Activated CD4-positive, alpha-beta memory T cell treated with anti-CD3 and anti-CD28 coated beads for 36 hours (primary cell): ENCODE data around the gene CFAP43. TPM values are rescaled to one million over a fixed set of nuclear protein-coding genes. Genes with fewer than 3 reads are reported as not detected.
A peak's percentile ranks its signal among the peaks of the same experiment; 100 is the strongest.

Experiments used
- CTCF ChIA-PET: fragments of 350-600 bp; sonication (Branson Sonifier 250); formaldehyde crosslinking; loops from one replicate; lab custom pipeline; 2021; ENCODE audit warnings: antibody characterized with exemption, inconsistent platforms; lab: Charles Lee
- POLR2A ChIA-PET: fragments of 350-600 bp; sonication (Branson Sonifier 250); formaldehyde crosslinking; loops from one replicate; lab custom pipeline; 2021; ENCODE audit warnings: antibody characterized with exemption; lab: Charles Lee
- DNase-seq: peaks from one replicate; pipeline ENCODE4 v3.0.0-alpha.2; 2020
- H3K27ac Mint-ChIP-seq: one replicate; pipeline ENCODE4 v1.8.0; 2021; ENCODE audit warnings: mixed read lengths
- H3K27me3 Mint-ChIP-seq: one replicate; pipeline ENCODE4 v1.8.0; 2021; ENCODE audit warnings: mixed read lengths
- H3K36me3 Mint-ChIP-seq: one replicate; pipeline ENCODE4 v1.8.0; 2021; ENCODE audit warnings: mixed read lengths
- H3K4me1 Mint-ChIP-seq: one replicate; pipeline ENCODE4 v1.8.0; 2021; ENCODE audit warnings: low read depth, mixed read lengths
- H3K4me3 Mint-ChIP-seq: one replicate; pipeline ENCODE4 v1.8.0; 2021; ENCODE audit warnings: mild to moderate bottlenecking, mixed read lengths
- H3K9me3 Mint-ChIP-seq: one replicate; pipeline ENCODE4 v1.8.0; 2021; ENCODE audit warnings: mixed read lengths
- intact Hi-C: fragments of 100-400 bp; cut with micrococcal nuclease; formaldehyde crosslinking; loops from one replicate; pipeline ENCODE4 v1.15.1; 2023
- total RNA-seq, 2 experiments: library from RNA; stranded (reverse); gene quantifications; one replicate each; pipeline ENCODE4 v1.2.3, GENCODE V29; 2021

Gene CFAP43
- total RNA-seq, 2 experiments from 2014 or later: 0.19 to 0.22 TPM

- intact Hi-C loops: loop anchor here (1.0 to 2.0 kb wide), 11 partner anchors 9 to 374 kb away; partner anchors contain the start of genes CFAP43, CFAP58, ITPRIP and SLK
- H3K4me1 Mint-ChIP-seq: peaks cover 39% of the 10 kb centered on the region
- ChIA-PET POLR2A (interaction anchor here (1.0 to 5.5 kb wide), 13 partner anchors 8 to 148 kb away, joined by 3 to 71 read pairs (median 4); partner anchors contain the start of genes CFAP58, GSTO1, ITPRIP and SFR1), CTCF (interaction anchor here (0.8 to 3.7 kb wide), 4 partner anchors 23 to 148 kb away, joined by 3 to 19 read pairs (median 4); no protein-coding TSS in a partner anchor)
- peaks cover 38% of the 10 kb centered on the region for H3K36me3 Mint-ChIP-seq
- H3K27ac Mint-ChIP-seq: peak within 1 kb of the TSS; percentile 95
- H3K4me3 Mint-ChIP-seq: peak within 1 kb of the TSS; percentile 78
- H3K27me3 Mint-ChIP-seq: peaks cover under 1% of the 10 kb centered on the region
- no peaks in the 10 kb centered on the region for H3K9me3 Mint-ChIP-seq
- peak; percentile 99 for DNase-seq
These were observed 36.8 kb upstream of the CFAP43 start, which contains the start of gene GSTO2 for GRCh38 chr10:104268713-104269645. TSS of gene GSTO2 (plus strand) at chr10:104269184. CDS start at chr10:104274916, 5,732 bp downstream.

- no peak for DNase-seq
- ChIA-PET CTCF (interaction anchor here (1.3 to 3.7 kb wide), 4 partner anchors 14 to 146 kb away, joined by 4 to 19 read pairs (median 7); partner anchors contain the start of gene GSTO1), POLR2A (interaction anchor here (1.0 to 5.5 kb wide), 14 partner anchors 8 to 147 kb away, joined by 3 to 71 read pairs (median 4); partner anchors contain the start of genes CFAP58, GSTO1, ITPRIP and SFR1)
- Mint-ChIP-seq H3K27ac (peak overlapping the region; percentile 95), H3K4me3 (peak overlapping the region; percentile 78), H3K9me3 (no peaks in the 10 kb centered on the region), H3K4me1 (peaks cover 45% of the 10 kb centered on the region), H3K27me3 (no peaks in the 10 kb centered on the region), H3K36me3 (peaks cover 44% of the 10 kb centered on the region)
- intact Hi-C loops: loop anchor here (1.0 to 2.0 kb wide), 8 partner anchors 8 to 374 kb away; partner anchors contain the start of genes CFAP43, CFAP58, ITPRIP and SLK
These were observed 36.2 kb upstream of the CFAP43 start for GRCh38 chr10:104268405-104268712.

GRCh38 chr10:104267721-104268404 lies 35.7 kb upstream of the CFAP43 start:
- peak overlapping the region; percentile 95 for H3K27ac Mint-ChIP-seq
- DNase-seq: peak; percentile 72
- intact Hi-C loops: loop anchor here (1.0 to 2.0 kb wide), 8 partner anchors 8 to 373 kb away; partner anchors contain the start of genes CFAP43, CFAP58, ITPRIP and SLK
- H3K4me3 Mint-ChIP-seq: peak overlapping the region; percentile 78
- H3K36me3 Mint-ChIP-seq: peaks cover 45% of the 10 kb centered on the region
- peaks cover 45% of the 10 kb centered on the region for H3K4me1 Mint-ChIP-seq
- ChIA-PET POLR2A (interaction anchor here (1.2 to 5.5 kb wide), 5 partner anchors 12 to 147 kb away, joined by 4 to 71 read pairs (median 6); partner anchors contain the start of genes CFAP58, GSTO1 and SFR1), CTCF (interaction anchor here (1.3 to 3.7 kb wide), 5 partner anchors 12 to 145 kb away, joined by 3 to 19 read pairs (median 6); partner anchors contain the start of genes CFAP58 and GSTO1)
- no peaks in the 10 kb centered on the region for H3K9me3 Mint-ChIP-seq
- H3K27me3 Mint-ChIP-seq: no peaks in the 10 kb centered on the region

- Mint-ChIP-seq H3K27me3 (no peaks in the 10 kb centered on the region), H3K27ac (no peak overlapping the region), H3K4me1 (peaks cover 72% of the 10 kb centered on the region), H3K36me3 (peaks cover 69% of the 10 kb centered on the region), H3K9me3 (no peaks in the 10 kb centered on the region), H3K4me3 (no peak overlapping the region)
- CTCF ChIA-PET: interaction anchor here (1.8 to 2.0 kb wide), 2 partner anchors 10 to 26 kb away, joined by 4 to 6 read pairs; no protein-coding TSS in a partner anchor
- intact Hi-C loops: no loop called here
- POLR2A ChIA-PET: interaction anchor here (5.5 kb wide), 1 partner anchor 9 kb away, joined by 71 read pairs; the partner anchor contains the start of gene GSTO1
- DNase-seq: no peak
These were observed 32.6 kb upstream of the CFAP43 start for GRCh38 chr10:104264783-104265182.

GRCh38 chr10:104262055-104262454 lies 29.9 kb upstream of the CFAP43 start:
- no peak overlapping the region for H3K4me3 Mint-ChIP-seq
- H3K27ac Mint-ChIP-seq: peak overlapping the region; percentile 95
- H3K27me3 Mint-ChIP-seq: no peaks in the 10 kb centered on the region
- H3K36me3 Mint-ChIP-seq: peaks cover 76% of the 10 kb centered on the region
- H3K9me3 Mint-ChIP-seq: no peaks in the 10 kb centered on the region
- peaks cover 86% of the 10 kb centered on the region for H3K4me1 Mint-ChIP-seq
- no peak for DNase-seq
- intact Hi-C loops: no loop called here
- POLR2A ChIA-PET: no interaction called here
- CTCF ChIA-PET: interaction anchor here (1.3 to 1.8 kb wide), 2 partner anchors 12 to 374 kb away, joined by 3 to 9 read pairs; no protein-coding TSS in a partner anchor

- POLR2A ChIA-PET: interaction anchor here (1.2 kb wide), 1 partner anchor 8 kb away, joined by 3 read pairs; the partner anchor contains the start of gene GSTO2
- no peaks in the 10 kb centered on the region for H3K27me3 Mint-ChIP-seq
- peaks cover 86% of the 10 kb centered on the region for H3K4me1 Mint-ChIP-seq
- CTCF ChIA-PET: interaction anchor here (2.3 kb wide), 1 partner anchor 14 kb away, joined by 11 read pairs; no protein-coding TSS in a partner anchor
- H3K9me3 Mint-ChIP-seq: no peaks in the 10 kb centered on the region
- peak overlapping the region; percentile 95 for H3K27ac Mint-ChIP-seq
- intact Hi-C loops: loop anchor here (1.0 kb wide), 1 partner anchor 8 kb away; no protein-coding TSS in a partner anchor
- H3K4me3 Mint-ChIP-seq: peak overlapping the region; percentile 60
- DNase-seq: no peak
- peaks cover 74% of the 10 kb centered on the region for H3K36me3 Mint-ChIP-seq
These were observed 28.6 kb upstream of the CFAP43 start for GRCh38 chr10:104260775-104261115.

GRCh38 chr10:104259999-104260774 lies 28.0 kb upstream of the CFAP43 start:
- H3K36me3 Mint-ChIP-seq: peaks cover 72% of the 10 kb centered on the region
- CTCF ChIA-PET: interaction anchor here (0.6 to 2.3 kb wide), 2 partner anchors 14 to 276 kb away, joined by 4 to 11 read pairs; no protein-coding TSS in a partner anchor

GRCh38 chr10:104259456-104259855 lies 27.3 kb upstream of the CFAP43 start:
- no peaks in the 10 kb centered on the region for H3K27me3 Mint-ChIP-seq
- ChIA-PET CTCF (interaction anchor here (0.6 to 2.3 kb wide), 2 partner anchors 15 to 276 kb away, joined by 4 to 11 read pairs; no protein-coding TSS in a partner anchor), POLR2A (no interaction called here)
- H3K36me3 Mint-ChIP-seq: peaks cover 71% of the 10 kb centered on the region
- intact Hi-C loops: no loop called here
- H3K4me1 Mint-ChIP-seq: peaks cover 76% of the 10 kb centered on the region
- no peaks in the 10 kb centered on the region for H3K9me3 Mint-ChIP-seq
- no peak for DNase-seq
- H3K4me3 Mint-ChIP-seq: no peak overlapping the region
- peak overlapping the region; percentile 95 for H3K27ac Mint-ChIP-seq

More at GRCh38 chr10:104259999-104260774, 28.0 kb upstream of the CFAP43 start:
- Mint-ChIP-seq H3K9me3 (no peaks in the 10 kb centered on the region), H3K4me3 (peak overlapping the region; percentile 60), H3K27me3 (no peaks in the 10 kb centered on the region), H3K27ac (peak overlapping the region; percentile 95), H3K4me1 (peaks cover 81% of the 10 kb centered on the region)
- POLR2A ChIA-PET: interaction anchor here (1.2 kb wide), 1 partner anchor 9 kb away, joined by 3 read pairs; the partner anchor contains the start of gene GSTO2
- intact Hi-C loops: loop anchor here (1.0 kb wide), 1 partner anchor 8 kb away; no protein-coding TSS in a partner anchor
- peak; percentile 22 for DNase-seq

GRCh38 chr10:104258209-104258608 lies 26.0 kb upstream of the CFAP43 start:
- ChIA-PET POLR2A (interaction anchor here (6.6 kb wide), 1 partner anchor 9 kb away, joined by 71 read pairs; the partner anchor contains the start of gene GSTO2), CTCF (interaction anchor here (1.7 to 5.8 kb wide), 2 partner anchors 10 to 16 kb away, joined by 7 to 48 read pairs; no protein-coding TSS in a partner anchor)
- Mint-ChIP-seq H3K27ac (peak overlapping the region; percentile 42), H3K36me3 (peaks cover 60% of the 10 kb centered on the region), H3K4me1 (peaks cover 77% of the 10 kb centered on the region), H3K4me3 (no peak overlapping the region), H3K27me3 (no peaks in the 10 kb centered on the region), H3K9me3 (no peaks in the 10 kb centered on the region)
- intact Hi-C loops: no loop called here
- no peak for DNase-seq

- peak overlapping the region; percentile 64 for H3K27ac Mint-ChIP-seq
- peaks cover 76% of the 10 kb centered on the region for H3K4me1 Mint-ChIP-seq
- H3K4me3 Mint-ChIP-seq: no peak overlapping the region
- DNase-seq: no peak
- no peaks in the 10 kb centered on the region for H3K27me3 Mint-ChIP-seq
- no peaks in the 10 kb centered on the region for H3K9me3 Mint-ChIP-seq
- H3K36me3 Mint-ChIP-seq: peaks cover 56% of the 10 kb centered on the region
- ChIA-PET POLR2A (interaction anchor here (6.6 kb wide), 1 partner anchor 10 kb away, joined by 71 read pairs; the partner anchor contains the start of gene GSTO2), CTCF (interaction anchor here (1.7 to 5.8 kb wide), 2 partner anchors 9 to 17 kb away, joined by 7 to 48 read pairs; no protein-coding TSS in a partner anchor)
- intact Hi-C loops: no loop called here
These were observed 25.1 kb upstream of the CFAP43 start for GRCh38 chr10:104257235-104257634.
